Thymus (tissue), 11 donors: Measurements from ENCODE around the gene IGHMBP2. TPM values are rescaled to one million over a fixed set of nuclear protein-coding genes. Genes with fewer than 3 reads are reported as not detected.

Experiments used
- DNase-seq, 9 donors: peaks; one replicate each; pipeline ENCODE4 v3.0.0-alpha.2; 2013; ENCODE audit warnings: low spot score in 9 of 9, low read depth in 6 of 9, missing footprints in 1 of 9
- H3K27ac ChIP-seq, 2 donors: one replicate each; pipeline ENCODE4 v1.5.1; 2013; ENCODE audit warnings: control low read depth in 1 of 2, low read depth in 1 of 2, low read length in 1 of 2, mild to moderate bottlenecking in 1 of 2, moderate library complexity in 1 of 2
- H3K27me3 ChIP-seq, 2 donors: one replicate each; pipeline ENCODE4 v1.5.1; 2013; ENCODE audit warnings: low read length in 1 of 2; ENCODE audit not compliant: control insufficient read depth in 2 of 2, insufficient read depth in 1 of 2
- H3K36me3 ChIP-seq, 2 donors: one replicate each; pipeline ENCODE4 v1.5.1; 2013; ENCODE audit warnings: low read length in 1 of 2, mild to moderate bottlenecking in 1 of 2, moderate library complexity in 1 of 2; ENCODE audit not compliant: control insufficient read depth in 2 of 2, insufficient read depth in 2 of 2
- H3K4me1 ChIP-seq, 2 donors: one replicate each; pipeline ENCODE4 v1.5.1; 2013; ENCODE audit warnings: low read length in 2 of 2; ENCODE audit not compliant: control insufficient read depth in 2 of 2, insufficient read depth in 2 of 2
- H3K4me3 ChIP-seq, 2 donors: one replicate each; pipeline ENCODE4 v1.5.1; 2013; ENCODE audit warnings: low read length in 2 of 2, control low read depth in 1 of 2, mild to moderate bottlenecking in 1 of 2
- H3K9me3 ChIP-seq, 2 donors: one replicate each; pipeline ENCODE4 v1.5.1; 2013; ENCODE audit warnings: low read length in 1 of 2, mild to moderate bottlenecking in 1 of 2; ENCODE audit not compliant: control insufficient read depth in 2 of 2, insufficient read depth in 1 of 2
- WGBS: extraction: QIAGEN DNeasy Blood & Tissue Kit; methylation state at CpG from one replicate; pipeline ENCODE4 v1.1.7; 2013; 5-methylcytosine and 5-hydroxymethylcytosine counted together
- polyA plus RNA-seq: library from polyadenylated mRNA; stranded (reverse); fragments of 200-250 nt; gene quantifications from one replicate; pipeline ENCODE4 v1.2.3, GENCODE V29; 2013
- total RNA-seq: library from RNA; stranded (reverse); fragments of 120-200 nt; gene quantifications from one replicate; pipeline ENCODE4 v1.2.4, GENCODE V29; 2013
- donor health status: healthy.

The IGHMBP2 gene
- total and polyA plus RNA-seq, 2 donors: 5.2 to 19.0 TPM

- H3K36me3 ChIP-seq: peaks cover 65 to 70% of the 10 kb centered on the region in 2 donors
- no peaks in the 10 kb centered on the region for H3K9me3 ChIP-seq
- H3K27ac ChIP-seq: no peak overlapping the region
- DNase-seq: no peak
- WGBS: 93% methylated on average over 13 of the region's 13 CpGs
- H3K27me3 ChIP-seq: no peaks in the 10 kb centered on the region
- no peaks in the 10 kb centered on the region for H3K4me1 ChIP-seq
- H3K4me3 ChIP-seq: no peak overlapping the region
Observed at GRCh38 chr11:68916439-68916838, 12.7 kb downstream of the IGHMBP2 start.

- Histone ChIP-seq H3K4me1 (no peaks in the 10 kb centered on the region), H3K27ac (no peak overlapping the region)
- DNase-seq: no peak
Observed at GRCh38 chr11:68923614-68924013, 19.9 kb downstream of the IGHMBP2 start.

GRCh38 chr11:68924073-68924925, 20.6 kb downstream of the IGHMBP2 start:
- Histone ChIP-seq H3K27me3 (no peaks in the 10 kb centered on the region), H3K9me3 (peaks cover 2 to 20% of the 10 kb centered on the region in 2 donors), H3K36me3 (peaks cover 65 to 66% of the 10 kb centered on the region in 2 donors), H3K4me1 (no peaks in the 10 kb centered on the region), H3K27ac (no peak overlapping the region), H3K4me3 (no peak overlapping the region)
- WGBS: 92% methylated on average over 10 of the region's 10 CpGs
- no peak for DNase-seq

More at GRCh38 chr11:68923614-68924013, 19.9 kb downstream of the IGHMBP2 start:
- Histone ChIP-seq H3K9me3 (peaks cover 2 to 20% of the 10 kb centered on the region in 2 donors), H3K27me3 (no peaks in the 10 kb centered on the region), H3K36me3 (peaks cover 62% of the 10 kb centered on the region in 2 donors), H3K4me3 (no peak overlapping the region)
- WGBS: 94% methylated on average over 3 of the region's 3 CpGs

- no peaks in the 10 kb centered on the region for H3K27me3 ChIP-seq
- H3K9me3 ChIP-seq: peaks cover 2 to 20% of the 10 kb centered on the region in 2 donors
- H3K4me1 ChIP-seq: no peaks in the 10 kb centered on the region
- WGBS: 86% methylated on average over 3 of the region's 3 CpGs
- DNase-seq: peak in 1 of 9 donors; percentile 15
- no peak overlapping the region for H3K4me3 ChIP-seq
- no peak overlapping the region for H3K27ac ChIP-seq
- peaks cover 62 to 69% of the 10 kb centered on the region in 2 donors for H3K36me3 ChIP-seq
Observed at GRCh38 chr11:68925611-68926010, 21.9 kb downstream of the IGHMBP2 start.

- peak in 1 of 9 donors; percentile 16 for DNase-seq
- H3K27me3 ChIP-seq: no peaks in the 10 kb centered on the region
- WGBS: 87% methylated on average over 12 of the region's 12 CpGs
- peaks cover 2 to 20% of the 10 kb centered on the region in 2 donors for H3K9me3 ChIP-seq
- H3K36me3 ChIP-seq: peaks cover 60 to 63% of the 10 kb centered on the region in 2 donors
- no peak overlapping the region for H3K27ac ChIP-seq
- no peaks in the 10 kb centered on the region for H3K4me1 ChIP-seq
- H3K4me3 ChIP-seq: no peak overlapping the region
Observed at GRCh38 chr11:68927280-68928135, 23.8 kb downstream of the IGHMBP2 start.

- no peak overlapping the region for H3K27ac ChIP-seq
- H3K27me3 ChIP-seq: no peaks in the 10 kb centered on the region
- 96% methylated on average over 6 of the region's 6 CpGs for WGBS
- H3K9me3 ChIP-seq: peaks cover 2 to 20% of the 10 kb centered on the region in 2 donors
- DNase-seq: no peak
- no peaks in the 10 kb centered on the region for H3K4me1 ChIP-seq
- H3K4me3 ChIP-seq: no peak overlapping the region
- H3K36me3 ChIP-seq: peaks cover 60 to 64% of the 10 kb centered on the region in 2 donors
Observed at GRCh38 chr11:68928136-68928880, 24.6 kb downstream of the IGHMBP2 start.

GRCh38 chr11:68929135-68929534, 25.4 kb downstream of the IGHMBP2 start:
- WGBS: 98% methylated on average over 20 of the region's 20 CpGs
- no peak for DNase-seq
- no peaks in the 10 kb centered on the region for H3K4me1 ChIP-seq
- peaks cover 58 to 63% of the 10 kb centered on the region in 2 donors for H3K36me3 ChIP-seq
- no peaks in the 10 kb centered on the region for H3K27me3 ChIP-seq
- H3K4me3 ChIP-seq: no peak overlapping the region
- peaks cover 2 to 20% of the 10 kb centered on the region in 2 donors for H3K9me3 ChIP-seq
- no peak overlapping the region for H3K27ac ChIP-seq

GRCh38 chr11:68929706-68930570, 26.2 kb downstream of the IGHMBP2 start:
- 96% methylated on average over 20 of the region's 20 CpGs for WGBS
- H3K4me1 ChIP-seq: no peaks in the 10 kb centered on the region
- no peak for DNase-seq
- peaks cover 58 to 63% of the 10 kb centered on the region in 2 donors for H3K36me3 ChIP-seq
- no peak overlapping the region for H3K4me3 ChIP-seq
- peaks cover 2 to 12% of the 10 kb centered on the region in 2 donors for H3K9me3 ChIP-seq
- H3K27ac ChIP-seq: no peak overlapping the region
- H3K27me3 ChIP-seq: no peaks in the 10 kb centered on the region
